Esophagus muscularis mucosa (tissue), 4 donors: Measurements from ENCODE around the gene PRSS48. TPM values are rescaled to one million over a fixed set of nuclear protein-coding genes. Genes with fewer than 3 reads are reported as not detected.
"Not testable (repeated sequence)": the region's sequence is repeated elsewhere in the genome, so short reads cannot be mapped to it uniquely, and the experiment has no call there.

ENCODE experiments used
- DNase-seq: peaks from one replicate; pipeline ENCODE4 v3.0.0-alpha.2; 2017; ENCODE audit errors: extremely low spot score
- H3K27ac ChIP-seq, 4 donors: fragments of 200-600 bp; sonication (generic); replicated peaks in 1 of 4; 1 replicate in 3 of 4; 2 replicates in 1 of 4; pipeline ENCODE4 v1.5.1; 2016 to 2019; ENCODE audit warnings: mild to moderate bottlenecking in 1 of 4
- H3K27me3 ChIP-seq, 4 donors: fragments of 200-600 bp; sonication (generic); one replicate each; pipeline versions ENCODE4 v1.5.1 to v1.6.0; 2016 to 2019
- H3K36me3 ChIP-seq, 4 donors: fragments of 200-600 bp; sonication (generic); one replicate each; pipeline ENCODE4 v1.5.1; 2016 to 2019
- H3K4me1 ChIP-seq, 4 donors: fragments of 200-600 bp; sonication (generic); one replicate each; pipeline ENCODE4 v1.5.1; 2016 to 2019
- H3K4me3 ChIP-seq, 4 donors: fragments of 200-600 bp; sonication (generic); 1 replicate in 2 of 4; 2 replicates in 2 of 4; pipeline ENCODE4 v1.5.1; 2016 to 2019; ENCODE audit warnings: mild to moderate bottlenecking in 4 of 4, moderate library complexity in 1 of 4
- H3K9me3 ChIP-seq, 4 donors: fragments of 200-600 bp; sonication (generic); 1 replicate in 3 of 4; 2 replicates in 1 of 4; pipeline ENCODE4 v1.5.1; 2016 to 2019
- CTCF ChIP-seq, 3 experiments: fragments of 200-600 bp in 2 of 3; fragments of 450-650 bp in 1 of 3; sonication (generic) in 2 of 3; IDR thresholded peaks; one replicate each; pipeline ENCODE4 v1.5.1; 2017 to 2019; ENCODE audit warnings: antibody characterized with exemption in 3 of 3, mild to moderate bottlenecking in 2 of 3, moderate library complexity in 1 of 3
- EP300 ChIP-seq: sonication (generic); formaldehyde crosslinking; IDR thresholded peaks from one replicate; pipeline ENCODE4 v1.6.1; 2017; ENCODE audit warnings: antibody characterized with exemption
- POLR2A ChIP-seq: fragments of 450-650 bp; IDR thresholded peaks from one replicate; pipeline ENCODE4 v1.6.1; 2017; ENCODE audit warnings: antibody characterized with exemption, moderate library complexity, mild to moderate bottlenecking, low read depth
- POLR2AphosphoS5 ChIP-seq, 2 donors: sonication (generic); formaldehyde crosslinking; IDR thresholded peaks; one replicate each; pipeline ENCODE4 v1.6.1; 2017; ENCODE audit warnings: antibody characterized with exemption in 2 of 2
- WGBS: methylation state at CpG from one replicate; pipeline ENCODE4 v1.1.5; 2018; 5-methylcytosine and 5-hydroxymethylcytosine counted together
- intact Hi-C: fragments of 100-400 bp; cut with DNase I; formaldehyde crosslinking; loops from one replicate; pipeline ENCODE4 v1.15.1; 2023
- total RNA-seq, 4 donors: library from RNA; depleted of rRNA; stranded (reverse); fragments of >200 nt; gene quantifications; one replicate each; pipeline versions ENCODE4 v1.1.0 to v1.2.1, GENCODE V29; 2016

Gene PRSS48
- total RNA-seq, 4 donors from 2014 or later = not detected

GRCh38 chr4:151250706-151251105, 26.3 kb upstream of the PRSS48 start:
- no peak for TF ChIP-seq CTCF (IDR thresholded peaks at IDR 0.05)
- TF ChIP-seq POLR2AphosphoS5 (IDR thresholded peaks at IDR 0.05) = no peak
- TF ChIP-seq EP300 = no peak
- no peak for TF ChIP-seq POLR2A
- Histone ChIP-seq H3K4me3 (no peak overlapping the region), H3K27ac (no peak overlapping the region), H3K36me3 (no peaks in the 10 kb centered on the region), H3K27me3 (no peaks in the 10 kb centered on the region), H3K4me1 (peaks cover 7 to 27% (median 23%) of the 10 kb centered on the region in 4 donors), H3K9me3 (no peaks in the 10 kb centered on the region)
- 57% methylated on average over 5 of the region's 5 CpGs for WGBS
- DNase-seq = no peak
- intact Hi-C loops = no loop called here

GRCh38 chr4:151251603-151252304, 25.2 kb upstream of the PRSS48 start:
- Histone ChIP-seq H3K27me3 (no peaks in the 10 kb centered on the region), H3K4me3 (no peak overlapping the region), H3K9me3 (no peaks in the 10 kb centered on the region), H3K36me3 (no peaks in the 10 kb centered on the region), H3K4me1 (peaks cover 7 to 37% (median 32%) of the 10 kb centered on the region in 4 donors), H3K27ac (no peak overlapping the region)
- TF ChIP-seq EP300 (no peak), POLR2AphosphoS5 (IDR thresholded peaks at IDR 0.05) (no peak), POLR2A (no peak), CTCF (IDR thresholded peaks at IDR 0.05) (no peak)
- intact Hi-C loops = no loop called here
- WGBS = 35% methylated on average over 2 of the region's 2 CpGs
- DNase-seq = no peak

- H3K9me3 ChIP-seq, DNase-seq: not testable (repeated sequence)
Observed at GRCh38 chr4:151255226-151255625, 21.7 kb upstream of the PRSS48 start.

GRCh38 chr4:151255680-151256079, 21.3 kb upstream of the PRSS48 start:
- H3K27me3 ChIP-seq, H3K4me3 ChIP-seq, H3K9me3 ChIP-seq, intact Hi-C loops, DNase-seq, H3K36me3 ChIP-seq: not testable (repeated sequence)
- peaks cover 7 to 47% (median 38%) of the 10 kb centered on the region in 4 donors for H3K4me1 ChIP-seq
- WGBS = 36% methylated on average over 8 of the region's 17 CpGs
- H3K27ac ChIP-seq = peak overlapping the region in 3 of 4 donors; percentile 14 to 47 (median 36)

More at GRCh38 chr4:151255226-151255625, 21.7 kb upstream of the PRSS48 start:
- H3K4me3 ChIP-seq, H3K27ac ChIP-seq, H3K36me3 ChIP-seq, H3K27me3 ChIP-seq, intact Hi-C loops: not testable (repeated sequence)
- WGBS = no CpG with 5 or more reads among the region's 28 CpGs
- peaks cover 7 to 49% (median 39%) of the 10 kb centered on the region in 4 donors for H3K4me1 ChIP-seq

GRCh38 chr4:151256134-151256533, 20.8 kb upstream of the PRSS48 start:
- WGBS = 48% methylated on average over 2 of the region's 2 CpGs
- DNase-seq = no peak
- no peaks in the 10 kb centered on the region for H3K9me3 ChIP-seq
- H3K4me3 ChIP-seq = no peak overlapping the region
- H3K4me1 ChIP-seq = peaks cover 7 to 44% (median 37%) of the 10 kb centered on the region in 4 donors
- no peaks in the 10 kb centered on the region for H3K36me3 ChIP-seq
- no peaks in the 10 kb centered on the region for H3K27me3 ChIP-seq
- no peak for TF ChIP-seq EP300
- TF ChIP-seq POLR2AphosphoS5 (IDR thresholded peaks at IDR 0.05) = no peak
- TF ChIP-seq CTCF (IDR thresholded peaks at IDR 0.05) = no peak
- no peak for TF ChIP-seq POLR2A
- intact Hi-C loops = no loop called here
- H3K27ac ChIP-seq = peak overlapping the region in 3 of 4 donors; percentile 14 to 47 (median 36)

- Histone ChIP-seq H3K27me3 (no peaks in the 10 kb centered on the region), H3K9me3 (no peaks in the 10 kb centered on the region), H3K4me1 (peaks cover 7 to 40% (median 34%) of the 10 kb centered on the region in 4 donors), H3K36me3 (no peaks in the 10 kb centered on the region), H3K27ac (no peak overlapping the region), H3K4me3 (no peak overlapping the region)
- no peak for DNase-seq
- intact Hi-C loops = no loop called here
- 98% methylated on average over 4 of the region's 4 CpGs for WGBS
- TF ChIP-seq CTCF (IDR thresholded peaks at IDR 0.05) = no peak
Observed at GRCh38 chr4:151257704-151258103, 19.3 kb upstream of the PRSS48 start.
